GM11168 (cell line): ENCODE results near the gene HHLA2.
"Not testable (repeated sequence)": the region's sequence is repeated elsewhere in the genome, so short reads cannot be mapped to it uniquely, and the experiment has no call there.

Source experiments
- in situ Hi-C: fragments of 300-500 bp; cut with MboI; formaldehyde crosslinking; loops from one replicate; pipeline ENCODE4 v1.12.0; 2022; ENCODE audit warnings: low sequenced_read_pairs; ENCODE audit not compliant: unreplicated experiment

The HHLA2 gene

GRCh38 chr3:108296239-108296638 lies at the start of gene HHLA2:
Gene HHLA2, plus strand, starts transcription at chr3:108296548. Its CDS starts 55,266 bp downstream, at chr3:108351814.
- in situ Hi-C loops = no loop called here

DNA sequence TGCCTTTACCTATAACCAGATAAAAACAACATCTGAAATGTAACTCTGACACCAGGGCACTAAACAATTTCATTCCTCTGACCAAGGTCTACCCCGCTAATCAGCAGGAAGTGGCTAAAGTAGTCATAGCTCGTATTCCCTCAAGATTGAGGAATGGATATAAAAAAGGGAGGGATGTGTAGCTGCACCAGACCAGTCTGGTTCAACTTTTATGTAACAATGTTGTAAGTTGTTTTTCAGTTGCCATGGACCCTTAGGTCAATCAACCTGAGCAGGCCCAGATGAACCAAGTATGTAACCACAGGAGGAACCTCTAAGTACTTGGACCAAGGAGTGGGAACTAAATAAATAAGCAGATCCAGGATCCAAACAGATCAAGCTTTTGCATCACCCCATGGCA lies 45.7 kb upstream of the HHLA2 start:
- in situ Hi-C loops = no loop called here

GRCh38 chr3:108251265-108251664 lies 45.1 kb upstream of the HHLA2 start:
- in situ Hi-C loops = no loop called here

DNA sequence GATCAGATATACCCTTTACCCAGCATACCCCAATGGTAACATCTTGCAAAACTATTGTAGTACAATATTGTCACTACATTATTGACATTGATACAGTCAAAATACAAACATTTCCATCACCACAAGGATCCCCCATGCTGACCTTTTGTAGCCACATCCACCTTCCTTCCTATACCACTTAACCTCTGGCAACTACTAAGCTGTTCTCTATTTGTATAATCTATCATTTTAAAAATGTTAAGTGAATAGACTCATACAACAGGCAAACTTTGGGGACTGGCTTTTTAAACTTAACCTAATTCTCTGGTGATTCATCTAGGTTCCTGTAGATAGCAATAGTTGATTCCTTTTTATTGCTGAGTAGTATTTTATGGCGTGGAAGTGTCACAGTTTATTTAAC lies 44.5 kb upstream of the HHLA2 start:
- in situ Hi-C loops = no loop called here

GRCh38 chr3:108255131-108255530 lies 41.2 kb upstream of the HHLA2 start:
- in situ Hi-C loops = no loop called here

GRCh38 chr3:108264534-108265298 lies 31.6 kb upstream of the HHLA2 start:
- in situ Hi-C loops = not testable (repeated sequence)

GRCh38 chr3:108268235-108268634 lies 28.1 kb upstream of the HHLA2 start:
- in situ Hi-C loops = not testable (repeated sequence)

- in situ Hi-C loops = no loop called here
Measured at GRCh38 chr3:108271626-108272025, 24.7 kb upstream of the HHLA2 start.

- in situ Hi-C loops = not testable (repeated sequence)
Measured at GRCh38 chr3:108279066-108279465, 17.3 kb upstream of the HHLA2 start.

- in situ Hi-C loops = no loop called here
Measured at GRCh38 chr3:108280476-108280875, 15.9 kb upstream of the HHLA2 start.

DNA sequence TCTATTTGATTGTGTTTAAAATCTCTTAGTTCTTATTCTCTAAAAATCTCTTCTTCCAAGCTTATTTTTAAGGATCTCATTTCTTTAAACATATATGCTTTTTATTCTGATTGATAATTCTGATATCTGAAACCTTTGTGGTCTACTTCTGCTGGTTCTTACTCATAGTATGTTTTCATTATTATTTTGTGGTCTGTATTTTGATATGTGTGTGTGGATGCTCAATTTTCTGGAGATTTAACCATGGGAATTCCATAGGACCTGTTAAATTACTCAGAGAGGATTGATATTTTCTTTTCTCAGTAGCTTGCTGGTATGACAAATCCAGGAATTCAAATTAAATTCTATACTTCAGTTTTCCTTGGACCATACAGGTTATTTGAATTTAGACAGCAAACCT lies 14.7 kb upstream of the HHLA2 start:
- in situ Hi-C loops = no loop called here

- in situ Hi-C loops = no loop called here
Measured at GRCh38 chr3:108283006-108283405, 13.3 kb upstream of the HHLA2 start.

- in situ Hi-C loops = no loop called here
Measured at GRCh38 chr3:108283989-108284388, 12.4 kb upstream of the HHLA2 start.

DNA sequence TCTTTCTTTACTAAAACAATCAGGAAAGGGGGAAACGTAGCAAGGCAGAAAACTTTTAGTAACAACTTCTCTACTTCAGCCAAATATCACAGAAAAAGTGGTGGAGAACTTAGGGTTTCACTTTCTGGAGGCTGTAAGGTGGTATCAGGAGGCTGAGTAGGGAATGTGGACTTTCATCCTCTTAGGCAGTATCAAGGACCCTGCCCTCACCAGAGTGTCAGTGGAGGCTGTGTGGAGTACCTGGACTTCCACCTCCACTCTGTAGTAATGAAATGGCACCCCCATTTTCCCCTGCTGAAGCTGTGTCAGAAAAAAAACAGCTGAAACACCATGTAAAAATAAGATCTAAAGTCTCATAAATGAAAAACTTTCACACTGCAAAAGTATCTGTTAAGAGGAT lies 11.2 kb upstream of the HHLA2 start:
- in situ Hi-C loops = no loop called here

DNA sequence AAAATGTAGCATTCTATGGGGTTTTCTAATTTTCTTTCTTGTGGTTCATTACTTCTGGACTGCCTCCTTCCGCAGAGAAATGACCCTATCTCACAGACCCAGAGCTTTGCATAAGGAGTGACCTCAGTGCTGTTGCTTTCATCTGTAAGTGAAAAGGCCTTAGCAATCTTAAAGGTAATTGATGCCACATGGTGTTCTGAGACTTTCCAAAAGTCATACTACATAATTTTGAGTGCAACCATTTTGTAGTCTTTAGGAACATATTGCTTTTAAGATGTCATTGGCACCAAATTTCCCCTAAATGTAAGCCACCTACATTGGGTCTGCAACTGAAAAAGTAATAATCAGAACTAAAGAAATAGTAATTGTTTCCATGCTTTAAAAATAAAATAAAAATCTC lies 9.2 kb upstream of the HHLA2 start:
- in situ Hi-C loops = no loop called here

- in situ Hi-C loops = not testable (repeated sequence)
Measured at GRCh38 chr3:108288193-108288592, 8.2 kb upstream of the HHLA2 start.

GRCh38 chr3:108289159-108289558 lies 7.2 kb upstream of the HHLA2 start:
- in situ Hi-C loops = no loop called here

DNA sequence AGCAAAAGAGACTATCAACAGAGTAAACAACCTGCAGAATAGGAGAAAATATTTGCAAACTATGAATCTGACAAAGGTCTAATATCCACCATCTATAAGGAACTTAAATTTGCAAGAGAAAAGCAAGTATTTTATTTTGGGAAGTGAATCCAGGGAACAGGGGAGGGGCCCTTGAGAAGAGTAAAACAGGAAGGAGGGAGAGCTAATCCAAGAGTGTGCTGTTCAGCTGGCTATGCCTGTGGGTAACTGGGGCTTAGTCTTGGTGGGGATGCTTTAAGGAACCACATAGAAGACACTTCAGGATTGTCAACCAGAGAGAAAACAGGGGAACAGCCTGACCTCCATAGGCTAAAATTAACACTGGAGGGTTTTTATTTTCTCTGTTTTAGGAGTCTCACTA lies 3.9 kb upstream of the HHLA2 start:
- in situ Hi-C loops = no loop called here

DNA sequence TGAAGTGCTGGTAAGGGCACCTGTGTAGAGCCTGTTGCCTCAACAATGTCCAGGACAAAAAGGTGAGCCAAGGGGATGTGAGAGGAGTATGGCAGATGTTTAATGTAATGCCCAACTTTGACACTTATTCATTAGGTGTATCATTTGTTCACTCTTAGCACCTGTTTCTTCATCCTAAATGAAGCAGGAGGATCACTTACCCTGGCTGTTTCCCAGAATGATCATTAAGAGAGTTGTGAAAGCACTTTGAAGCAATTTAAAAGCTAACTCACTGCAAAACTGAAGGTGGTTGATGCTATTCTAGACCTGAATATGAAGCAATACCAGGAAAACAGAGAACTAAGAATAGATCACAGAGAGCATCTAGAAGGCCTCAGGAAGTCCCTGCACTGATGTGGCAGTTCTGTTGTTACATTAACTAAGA lies 3.4 kb upstream of the HHLA2 start:
- in situ Hi-C loops = no loop called here

GRCh38 chr3:108293858-108294257 lies 2.5 kb upstream of the HHLA2 start:
- in situ Hi-C loops = no loop called here

GRCh38 chr3:108295421-108296175 lies 750 bp upstream of the HHLA2 start:
- in situ Hi-C loops = no loop called here

- in situ Hi-C loops = no loop called here
Measured at GRCh38 chr3:108297647-108298046, 1.3 kb downstream of the HHLA2 start.
